Tibial nerve (tissue), 4 donors: ENCODE results near the gene ZNRF1.

Experiments used
- CTCF ChIP-seq, 5 experiments: fragments of 200-600 bp in 3 of 5; fragments of 450-650 bp in 2 of 5; sonication (generic) in 3 of 5; IDR thresholded peaks; one replicate each; pipeline ENCODE4 v1.5.1; 2016 to 2019; ENCODE audit warnings: antibody characterized with exemption in 5 of 5, mild to moderate bottlenecking in 3 of 5, moderate library complexity in 2 of 5
- EP300 ChIP-seq, 2 donors: sonication (generic); formaldehyde crosslinking; IDR thresholded peaks; one replicate each; pipeline ENCODE4 v1.6.1; 2017; ENCODE audit warnings: antibody characterized with exemption in 2 of 2, mild to moderate bottlenecking in 1 of 2
- POLR2A ChIP-seq, 2 donors: fragments of 450-650 bp; IDR thresholded peaks; one replicate each; pipeline ENCODE4 v1.6.1; 2017; ENCODE audit warnings: antibody characterized with exemption in 2 of 2, mild to moderate bottlenecking in 2 of 2, moderate library complexity in 2 of 2

- TF ChIP-seq CTCF (IDR thresholded peaks at IDR 0.05) (no peak), POLR2A (IDR thresholded peaks at IDR 0.05) (no peak), EP300 (IDR thresholded peaks at IDR 0.05) (no peak)
These were observed 28.9 kb downstream of the ZNRF1 start for GRCh38 chr16:75027520-75028300.
